ENCODE results near the gene PIPOX. TPM values are rescaled to one million over a fixed set of nuclear protein-coding genes. Genes with fewer than 3 reads are reported as not detected.

Gene PIPOX
- total and polyA plus RNA-seq, 2 of the 13 experiments (the other 11 are each of a cell fraction or from before 2014, with no cell fraction given), result 87.3 to 154 TPM

- TF ChIP-seq ZNF501 (CRISPR knock-in tag; IDR thresholded peaks at IDR 0.05) (peak; percentile 72), ZBTB8A (CRISPR knock-in tag; IDR thresholded peaks at IDR 0.05; ENCODE audit: borderline replicate concordance, low read depth) (no peak), XBP1 (CRISPR knock-in tag; IDR thresholded peaks at IDR 0.05) (no peak), CREM (IDR thresholded peaks at IDR 0.05) (no peak), CREM (CRISPR knock-in tag; IDR thresholded peaks at IDR 0.05) (no peak), ZNF264 (CRISPR knock-in tag; IDR thresholded peaks at IDR 0.05) (peak; percentile 72; the same call in 1 of the 2 replicates), ZNF235 (CRISPR knock-in tag; IDR thresholded peaks at IDR 0.05; ENCODE audit: borderline replicate concordance) (peak; percentile 77; the same call in 1 of the 2 replicates), ZNF672 (CRISPR knock-in tag; IDR thresholded peaks at IDR 0.05) (peak; percentile 71; the same call in 1 of the 2 replicates), MIER2 (CRISPR knock-in tag; IDR thresholded peaks at IDR 0.05) (peak; percentile 98), NFKBIZ (CRISPR knock-in tag; IDR thresholded peaks at IDR 0.05) (peak; percentile 80; the same call in 1 of the 2 replicates), MXD1 (CRISPR knock-in tag; IDR thresholded peaks at IDR 0.05) (peak; percentile 62; the same call in 1 of the 2 replicates), THAP8 (CRISPR knock-in tag; IDR thresholded peaks at IDR 0.05; ENCODE audit: borderline replicate concordance) (no peak), HMGXB3 (CRISPR knock-in tag; IDR thresholded peaks at IDR 0.05; ENCODE audit: borderline replicate concordance) (peak; percentile 77; the same call in 1 of the 2 replicates), ZBTB37 (CRISPR knock-in tag; IDR thresholded peaks at IDR 0.05) (no peak), ZFP41 (CRISPR knock-in tag; IDR thresholded peaks at IDR 0.05; ENCODE audit: borderline replicate concordance) (no peak), ZNF18 (CRISPR knock-in tag; IDR thresholded peaks at IDR 0.05; ENCODE audit: insufficient replicate concordance) (peak; percentile 53), FUBP1 (CRISPR knock-in tag; IDR thresholded peaks at IDR 0.05; ENCODE audit: borderline replicate concordance) (no peak), NR2F2 (IDR thresholded peaks at IDR 0.05; ENCODE audit: borderline replicate concordance, low read depth) (no peak), HDAC1 (CRISPR knock-in tag; IDR thresholded peaks at IDR 0.05) (peak; percentile 68)
These were observed 36.9 kb upstream of the PIPOX start, which contains the start of gene SEZ6 (continued) for GRCh38 chr17:29005936-29006511.
